ENCODE results near the gene NT5DC2. TPM values are rescaled to one million over a fixed set of nuclear protein-coding genes. Genes with fewer than 3 reads are reported as not detected.

Gene NT5DC2
- total and polyA plus RNA-seq, 12 donors, result 48.6 to 384 (median 89.1) TPM

DNA sequence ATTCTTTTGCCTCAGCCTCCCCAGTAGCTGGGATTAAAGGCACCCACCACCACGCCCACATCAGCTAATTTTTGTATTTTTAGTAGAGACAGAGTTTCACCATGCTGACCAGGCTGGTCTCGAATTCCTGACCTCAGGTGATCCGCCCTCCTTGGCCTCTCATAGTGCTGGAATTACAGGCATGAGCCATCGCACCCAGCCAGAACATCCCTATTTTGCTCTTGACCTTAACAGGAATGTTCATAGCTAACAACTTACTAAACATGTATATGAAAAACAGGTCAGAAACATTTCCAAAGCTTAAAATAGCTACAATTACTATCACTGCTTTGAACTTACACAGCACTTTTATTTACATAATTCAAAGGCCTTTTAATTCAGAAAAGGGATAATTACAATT is 36.4 kb upstream of the NT5DC2 start:
- H3K27me3 ChIP-seq, result no peaks in the 10 kb centered on the region
- no peak overlapping the region for H3K4me3 ChIP-seq
- H3K9me3 ChIP-seq (replicated peaks in 1 of 3), result no peaks in the 10 kb centered on the region
- no peak for DNase-seq
- intact Hi-C loops (cut with DNase I), result no loop called here
- H3K36me3 ChIP-seq (replicated peaks in 1 of 2), result peaks cover 0 to 8% of the 10 kb centered on the region in 2 donors
- WGBS, 4 donors, result 72 to 78% (median 78%) methylated on average over 4 of the region's 4 CpGs
- H3K4me1 ChIP-seq (replicated peaks in 1 of 2), result peaks cover 8 to 12% of the 10 kb centered on the region in 2 donors
- no peak for TF ChIP-seq POLR2A (IDR thresholded peaks at IDR 0.05)
- no peak for TF ChIP-seq CTCF (IDR thresholded peaks at IDR 0.05)
- H3K27ac ChIP-seq, result no peak overlapping the region

DNA sequence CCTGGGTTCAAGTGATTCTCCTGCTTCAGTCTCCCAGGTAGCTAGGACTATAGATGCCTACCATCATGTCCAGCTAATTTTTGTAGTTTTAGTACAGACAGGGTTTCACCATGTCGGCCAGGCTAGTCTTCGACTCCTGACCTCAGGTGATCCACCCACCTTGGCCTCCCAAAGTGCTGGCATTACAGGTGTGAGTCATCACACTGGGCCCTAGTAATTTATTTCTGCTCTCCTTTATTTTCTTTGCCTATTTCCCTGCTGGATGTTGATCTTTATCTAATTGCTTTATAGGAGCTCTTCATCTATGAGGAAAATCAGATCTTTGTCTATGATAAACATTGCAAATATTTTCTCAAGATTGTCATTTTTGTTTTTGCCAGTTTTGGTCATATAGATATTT is 34.4 kb upstream of the NT5DC2 start:
- DNase-seq, result no peak
- intact Hi-C loops (cut with DNase I), result no loop called here
- Histone ChIP-seq H3K4me3 (no peak overlapping the region), H3K27ac (no peak overlapping the region), H3K27me3 (no peaks in the 10 kb centered on the region), H3K9me3 (replicated peaks in 1 of 3) (no peaks in the 10 kb centered on the region), H3K36me3 (replicated peaks in 1 of 2) (peaks cover 0 to 15% of the 10 kb centered on the region in 2 donors), H3K4me1 (replicated peaks in 1 of 2) (peaks cover 0 to 10% of the 10 kb centered on the region in 2 donors)
- 47 to 71% (median 57%) methylated on average over 2 of the region's 2 CpGs for WGBS, 4 donors
- no peak for TF ChIP-seq POLR2A (IDR thresholded peaks at IDR 0.05)
- TF ChIP-seq CTCF (IDR thresholded peaks at IDR 0.05), result no peak

DNA sequence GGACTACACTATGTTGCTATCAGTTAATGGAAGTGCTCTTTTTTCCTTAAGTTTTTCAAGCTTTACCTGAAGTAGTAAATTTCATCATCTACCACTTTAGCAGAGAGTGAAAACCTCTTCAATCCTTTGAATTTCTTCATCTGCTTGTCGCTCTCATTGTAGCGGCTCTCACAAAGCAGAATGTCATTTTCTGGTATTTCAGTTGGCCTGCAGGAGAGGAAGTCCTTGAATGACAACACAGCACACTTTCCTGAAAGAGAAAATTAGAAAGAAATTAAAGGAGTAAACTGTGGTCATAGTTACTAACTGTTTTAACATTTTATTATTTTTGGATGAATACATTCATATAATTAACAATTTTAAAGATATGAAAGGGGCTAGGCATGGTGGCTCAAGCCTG is 30.3 kb upstream of the NT5DC2 start:
- no peak for TF ChIP-seq POLR2A (IDR thresholded peaks at IDR 0.05)
- no peak for TF ChIP-seq CTCF (IDR thresholded peaks at IDR 0.05)
- intact Hi-C loops (cut with DNase I), result no loop called here
- no peak overlapping the region for H3K4me3 ChIP-seq
- peak overlapping the region in 1 of 5 donors; percentile 29 for H3K27ac ChIP-seq
- H3K27me3 ChIP-seq, result no peaks in the 10 kb centered on the region
- no peak for DNase-seq
- H3K36me3 ChIP-seq (replicated peaks in 1 of 2), result peaks cover 0 to 40% of the 10 kb centered on the region in 2 donors
- 43 to 47% (median 44%) methylated on average over 2 of the region's 2 CpGs for WGBS, 4 donors
- H3K4me1 ChIP-seq (replicated peaks in 1 of 2), result peaks cover 0 to 16% of the 10 kb centered on the region in 2 donors
- H3K9me3 ChIP-seq (replicated peaks in 1 of 3), result no peaks in the 10 kb centered on the region

DNA sequence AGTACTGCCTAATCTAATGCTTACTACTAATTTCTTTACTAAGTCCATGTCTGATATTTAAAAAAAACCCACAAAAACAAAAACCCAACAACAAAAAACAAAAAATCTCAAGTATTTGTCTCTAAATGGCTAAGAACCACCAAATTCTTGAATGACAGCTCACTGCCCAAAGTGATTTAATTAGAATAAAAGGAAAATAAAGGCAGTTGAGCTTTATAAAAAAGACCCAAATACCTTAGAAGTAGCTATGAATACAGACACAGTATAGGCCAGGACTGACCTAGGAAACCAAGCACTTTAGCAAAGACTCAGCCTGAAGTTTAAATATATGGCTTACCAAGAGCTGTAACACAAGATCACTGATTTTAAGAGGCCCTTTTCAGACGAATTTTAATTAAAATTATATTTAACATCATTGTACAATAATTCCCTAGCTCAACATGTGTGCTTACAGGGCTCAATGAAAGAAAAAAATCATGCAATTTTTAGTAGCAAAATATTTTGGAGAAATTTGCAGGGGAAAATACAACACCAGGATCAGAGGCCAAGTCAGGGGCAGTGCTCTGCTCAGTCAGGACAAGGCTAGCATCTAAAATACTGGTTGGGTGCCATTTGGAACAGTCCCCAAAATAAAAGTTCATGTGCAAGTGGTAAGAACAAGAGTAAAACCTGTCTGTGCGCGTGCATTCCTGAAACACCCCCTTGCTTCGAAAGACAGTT is 27.5 kb upstream of the NT5DC2 start:
- 67 to 81% (median 76%) methylated on average over 4 of the region's 4 CpGs for WGBS, 4 donors
- Histone ChIP-seq H3K9me3 (replicated peaks in 1 of 3) (no peaks in the 10 kb centered on the region), H3K4me1 (replicated peaks in 1 of 2) (peaks cover 16 to 36% of the 10 kb centered on the region in 2 donors), H3K4me3 (no peak overlapping the region), H3K27ac (peak overlapping the region in 1 of 5 donors; percentile 8), H3K36me3 (replicated peaks in 1 of 2) (peaks cover 0 to 50% of the 10 kb centered on the region in 2 donors), H3K27me3 (no peaks in the 10 kb centered on the region)
- intact Hi-C loops (cut with DNase I), result no loop called here
- no peak for TF ChIP-seq POLR2A (IDR thresholded peaks at IDR 0.05)
- TF ChIP-seq CTCF (IDR thresholded peaks at IDR 0.05), result no peak
- DNase-seq, result no peak

All from adrenal gland (tissue), 12 donors.